K562 (cell line): ENCODE data around the gene PCDHGA5. TPM values are rescaled to one million over a fixed set of nuclear protein-coding genes. Genes with fewer than 3 reads are reported as not detected.
A peak's percentile ranks its signal among the peaks of the same experiment; 100 is the strongest.

Experiments used
- ATAC-seq: fragments of 200-7000 bp; cut with Tn5 transposase; 3 replicates; pipeline ENCODE4 v1.9.1; 2020; ENCODE audit warnings: moderate library complexity
- BruUV-seq: library from RNA; stranded (reverse); fragments of 400-500 nt; replicated peaks from 2 replicates; lab custom pipeline; 2021; lab: Mats Ljungman, UMichigan
- CTCF ChIA-PET: fragments of 300-600 bp; formaldehyde crosslinking; extraction: SDS; loops from one replicate; lab custom pipeline; 2021; ENCODE audit warnings: low intra/inter-chr PET ratio; lab: Yijun Ruan, JAX
- POLR2A ChIA-PET: fragments of 300-600, 350-650 bp; sonication (Branson Sonifier 250); formaldehyde crosslinking; extraction: SDS; loops from one replicate; lab custom pipeline; 2021; ENCODE audit warnings: antibody characterized with exemption, inconsistent platforms; lab: Yijun Ruan, JAX
- DNase-seq, 4 experiments: peaks; one replicate each; pipeline versions ENCODE4 v3.0.0 to v3.0.0-alpha.2; 2011 to 2018; ENCODE audit warnings: low spot score in 3 of 4, mixed read lengths in 3 of 4; ENCODE audit errors: extremely low read depth in 1 of 4
- FAIRE-seq: peaks from 2 replicates; lab custom pipeline; 2011; peaks lifted over from hg19 to GRCh38; lab: Jason Lieb, UNC
- H2AFZ ChIP-seq: 2 replicates; pipeline ENCODE4 v1.6.0; 2011; ENCODE audit warnings: low read depth, low read length, control low read depth, inconsistent platforms
- H3K27ac ChIP-seq: fragments of 200-600 bp; 3 replicates; pipeline ENCODE4 v1.8.0; 2011; ENCODE audit warnings: low read depth, mild to moderate bottlenecking, control low read depth, inconsistent platforms, low read length, moderate library complexity, mixed read lengths; ENCODE audit errors: extremely low read depth
- H3K27me3 ChIP-seq, 2 experiments: fragments of 300-600 bp in 1 of 2; 2 replicates in 1 of 2; 3 replicates in 1 of 2; pipeline versions ENCODE4 v1.6.0 to v1.8.0; 2011; ENCODE audit warnings: inconsistent platforms in 2 of 2, low read length in 2 of 2, mild to moderate bottlenecking in 1 of 2, mixed read lengths in 1 of 2, moderate library complexity in 1 of 2; ENCODE audit not compliant: control insufficient read depth in 2 of 2, insufficient read depth in 2 of 2
- H3K36me3 ChIP-seq: fragments of 300-600 bp; 3 replicates; pipeline ENCODE4 v1.8.0; 2011; ENCODE audit warnings: mild to moderate bottlenecking, low read length, inconsistent platforms; ENCODE audit not compliant: control insufficient read depth, insufficient read depth
- H3K4me1 ChIP-seq, 2 experiments: fragments of 200-600 bp in 1 of 2; replicated peaks in 1 of 2; 2 replicates in 1 of 2; 3 replicates in 1 of 2; pipeline versions ENCODE4 v1.5.1 to v1.8.0; 2011; ENCODE audit warnings: inconsistent platforms in 2 of 2, low read length in 2 of 2, mild to moderate bottlenecking in 1 of 2, mixed read lengths in 1 of 2, moderate library complexity in 1 of 2; ENCODE audit not compliant: control insufficient read depth in 2 of 2, insufficient read depth in 2 of 2
- H3K4me2 ChIP-seq: 2 replicates; pipeline ENCODE4 v1.6.1; 2011; ENCODE audit warnings: low read length, control low read depth, inconsistent platforms, mixed read lengths; ENCODE audit not compliant: insufficient read depth
- H3K4me3 ChIP-seq: fragments of 200-600 bp; sonication (generic), shearing (Covaris generic); 2 replicates; pipeline ENCODE4 v1.5.1; 2016; ENCODE audit warnings: control low read depth, inconsistent platforms
- H3K79me2 ChIP-seq: fragments of 200-600 bp; 3 replicates; pipeline ENCODE4 v1.8.0; 2011; ENCODE audit warnings: low read length, inconsistent platforms; ENCODE audit not compliant: control insufficient read depth, insufficient read depth
- H3K9ac ChIP-seq, 2 experiments: 2 replicates each; pipeline versions ENCODE4 v1.6.0 to v1.6.1; 2011; ENCODE audit warnings: low read depth in 2 of 2, low read length in 2 of 2, control low read depth in 1 of 2, inconsistent platforms in 1 of 2, mild to moderate bottlenecking in 1 of 2, mixed read lengths in 1 of 2; ENCODE audit not compliant: insufficient read depth in 1 of 2
- H3K9me1 ChIP-seq: one replicate; pipeline ENCODE4 v1.6.0; 2011; ENCODE audit warnings: inconsistent platforms, mild to moderate bottlenecking, low read length, moderate library complexity; ENCODE audit not compliant: control insufficient read depth, insufficient read depth
- H3K9me3 ChIP-seq: replicated peaks from 2 replicates; pipeline ENCODE4 v1.5.1; 2011; ENCODE audit warnings: low read depth, low read length, inconsistent platforms; ENCODE audit not compliant: control insufficient read depth, insufficient read depth
- H4K20me1 ChIP-seq: replicated peaks from 2 replicates; pipeline ENCODE4 v1.6.1; 2011; ENCODE audit warnings: low read length, inconsistent platforms, mixed read lengths; ENCODE audit not compliant: control insufficient read depth, insufficient read depth
- BRF1 ChIP-seq: IDR thresholded peaks from 3 replicates; pipeline ENCODE4 v1.6.1; 2011; ENCODE audit warnings: borderline replicate concordance, mild to moderate bottlenecking; ENCODE audit not compliant: insufficient read length; ENCODE audit errors: extremely low read depth
- CAMTA2 ChIP-seq: fragments of 250-450 bp; sonication (Bioruptor Pico); conservative IDR thresholded peaks from 2 replicates; pipeline ENCODE4 v1.5.1; 2022
- EP400 ChIP-seq: fragments of 450-650 bp; IDR thresholded peaks from 2 replicates; pipeline ENCODE4 v1.6.1; 2017; ENCODE audit warnings: antibody characterized with exemption, mild to moderate bottlenecking, moderate library complexity
- FIP1L1 ChIP-seq: fragments of 200-400 bp; formaldehyde crosslinking; IDR thresholded peaks from 2 replicates; pipeline ENCODE4 v1.6.1; 2018; ENCODE audit warnings: mild to moderate bottlenecking, low read depth, low read length; ENCODE audit not compliant: poor library complexity, severe bottlenecking
- KDM2B ChIP-seq: fragments of 250-450 bp; sonication (Bioruptor Pico); IDR thresholded peaks from 2 replicates; pipeline ENCODE4 v1.8.0; 2021; ENCODE audit warnings: mild to moderate bottlenecking, moderate library complexity
- MBD2 ChIP-seq: sonication (generic); IDR thresholded peaks from 2 replicates; pipeline ENCODE4 v1.6.1; 2016; ENCODE audit warnings: low read depth, borderline replicate concordance
- NFXL1 ChIP-seq: fragments of 450-650 bp; formaldehyde crosslinking; IDR thresholded peaks from 2 replicates; pipeline ENCODE4 v1.4.0; 2021; ENCODE audit warnings: mild to moderate bottlenecking
- PRMT5 ChIP-seq: sonication (generic); formaldehyde crosslinking; IDR thresholded peaks from 2 replicates; pipeline ENCODE4 v1.5.0; 2020; ENCODE audit warnings: missing genetic modification reagents
- RBM17 ChIP-seq: fragments of 200-400 bp; formaldehyde crosslinking; IDR thresholded peaks from 2 replicates; pipeline ENCODE4 v1.6.1; 2017; ENCODE audit warnings: low read depth, mild to moderate bottlenecking, low read length, borderline replicate concordance
- SETDB1 ChIP-seq: IDR thresholded peaks from one replicate; pipeline ENCODE4 v1.6.1; 2012; ENCODE audit warnings: low read length, control low read depth, inconsistent platforms
- SIX5 ChIP-seq, 2 experiments: IDR thresholded peaks; 2 replicates each; pipeline ENCODE4 v1.6.1; 2011; ENCODE audit warnings: low read length in 2 of 2, borderline replicate concordance in 1 of 2, low read depth in 1 of 2, mild to moderate bottlenecking in 1 of 2, moderate library complexity in 1 of 2; ENCODE audit not compliant: insufficient read depth in 1 of 2
- TRIM24 ChIP-seq, 2 experiments: fragments of 450-650 bp; IDR thresholded peaks; 2 replicates each; pipeline ENCODE4 v1.6.1; 2016
- ZNF124 ChIP-seq: sonication (generic); formaldehyde crosslinking; IDR thresholded peaks from 2 replicates; pipeline ENCODE4 v1.8.1; 2022; ENCODE audit warnings: missing genetic modification reagents
- ZNF239 ChIP-seq: fragments of 250-450 bp; sonication (Bioruptor Pico); IDR thresholded peaks from 2 replicates; pipeline ENCODE4 v1.4.0; 2020; ENCODE audit warnings: mild to moderate bottlenecking
- ZNF41 ChIP-seq: fragments of 250-450 bp; sonication (Bioruptor Pico); conservative IDR thresholded peaks from 2 replicates; pipeline ENCODE4 v1.4.0; 2020; ENCODE audit warnings: mild to moderate bottlenecking
- WGBS: fragments of 100-300 bp; shearing (Covaris generic); methylation state at CpG from one replicate; pipeline ENCODE4 v1.1.6; 2016; ENCODE audit warnings: low coverage, mixed read lengths; ENCODE audit not compliant: insufficient coverage; ENCODE audit errors: missing lambda C conversion rate; 5-methylcytosine and 5-hydroxymethylcytosine counted together
- in situ Hi-C: fragments of 300-500 bp; cut with MboI; formaldehyde crosslinking; loops from 4 replicates; pipeline ENCODE4 v1.15.0; 2018; ENCODE audit warnings: inconsistent platforms, mixed read lengths
- intact Hi-C: fragments of 100-400 bp; cut with micrococcal nuclease; formaldehyde crosslinking; loops from 2 replicates; pipeline ENCODE4 v1.14.2; 2022
- polyA plus RNA-seq, 8 experiments: library from polyadenylated mRNA; depleted of rRNA in 4 of 8; stranded (reverse) in 5 of 8; unstranded in 3 of 8; fragments of >200 nt; fragmentation: Nextera tagmentation in 2 of 8; fragmentation: Illumina TruSeq in 1 of 8; extraction: Ambion mirVana in 2 of 8; extraction: Trizol in 1 of 8; gene quantifications; 2 replicates each; pipeline versions ENCODE4 v1.2.1 to v1.2.3, GENCODE V29; 2011 to 2014; ENCODE audit warnings: inconsistent platforms in 1 of 8, missing spikeins in 1 of 8
- total RNA-seq, 7 experiments: library from RNA; depleted of rRNA in 6 of 7; stranded (reverse); fragments of >200 nt in 6 of 7; fragmentation: Illumina TruSeq in 2 of 7; extraction: Trizol in 2 of 7; gene quantifications; 2 replicates each; pipeline versions ENCODE4 v1.2.1 to v1.2.3, GENCODE V29; 2011 to 2021; ENCODE audit warnings: low replicate concordance in 1 of 7
- TF ChIP-seq, protein P1 (sequence below), 3 experiments: IDR thresholded peaks in 2 of 3; conservative IDR thresholded peaks in 1 of 3; 2 replicates each; pipeline ENCODE4 v1.5.1; 2011 to 2012; ENCODE audit warnings: low read length in 3 of 3, mild to moderate bottlenecking in 3 of 3, control low read depth in 2 of 3, improper control_type of control experiment in 1 of 3, inconsistent platforms in 1 of 3, low read depth in 1 of 3, mixed read lengths in 1 of 3, moderate library complexity in 1 of 3; ENCODE audit not compliant: insufficient read depth in 2 of 3
- TF ChIP-seq, protein P2 (sequence below): fragments of 450-650 bp; IDR thresholded peaks from 2 replicates; pipeline ENCODE4 v1.6.1; 2014; ENCODE audit warnings: low read depth, mild to moderate bottlenecking, moderate library complexity, borderline replicate concordance

The PCDHGA5 gene
- total and polyA plus RNA-seq, 9 of the 15 experiments (the other 6 are each of a cell fraction or from before 2014, with no cell fraction given) = 0.01 to 0.18 (median 0.12) TPM; not detected in 1

- H3K4me3 ChIP-seq = no peak overlapping the region
- in situ Hi-C loops = no loop called here
- no peaks in the 10 kb centered on the region; the same call in 1 of the 2 replicates for H3K9me3 ChIP-seq
- H4K20me1 ChIP-seq = no peaks in the 10 kb centered on the region
- peaks cover 2 to 12% of the 10 kb centered on the region in 2 experiments; a peak in 3 of 5 replicates for H3K4me1 ChIP-seq
- whole genome bisulfite sequencing = 2% methylated on average over 15 of the region's 15 CpGs
- BruUV-seq = no TSS peak
- CTCF ChIA-PET = interaction anchor here (0.7 to 2.3 kb wide), 3 partner anchors 197 to 254 kb away, joined by 3 to 12 read pairs (median 4); no protein-coding TSS in a partner anchor
- H3K9me1 ChIP-seq = no peaks in the 10 kb centered on the region
- FAIRE-seq (no peak), DNase-seq (no peak), ATAC-seq (no peak)
- no peaks in the 10 kb centered on the region for H3K79me2 ChIP-seq
- TF ChIP-seq, protein P1, sequence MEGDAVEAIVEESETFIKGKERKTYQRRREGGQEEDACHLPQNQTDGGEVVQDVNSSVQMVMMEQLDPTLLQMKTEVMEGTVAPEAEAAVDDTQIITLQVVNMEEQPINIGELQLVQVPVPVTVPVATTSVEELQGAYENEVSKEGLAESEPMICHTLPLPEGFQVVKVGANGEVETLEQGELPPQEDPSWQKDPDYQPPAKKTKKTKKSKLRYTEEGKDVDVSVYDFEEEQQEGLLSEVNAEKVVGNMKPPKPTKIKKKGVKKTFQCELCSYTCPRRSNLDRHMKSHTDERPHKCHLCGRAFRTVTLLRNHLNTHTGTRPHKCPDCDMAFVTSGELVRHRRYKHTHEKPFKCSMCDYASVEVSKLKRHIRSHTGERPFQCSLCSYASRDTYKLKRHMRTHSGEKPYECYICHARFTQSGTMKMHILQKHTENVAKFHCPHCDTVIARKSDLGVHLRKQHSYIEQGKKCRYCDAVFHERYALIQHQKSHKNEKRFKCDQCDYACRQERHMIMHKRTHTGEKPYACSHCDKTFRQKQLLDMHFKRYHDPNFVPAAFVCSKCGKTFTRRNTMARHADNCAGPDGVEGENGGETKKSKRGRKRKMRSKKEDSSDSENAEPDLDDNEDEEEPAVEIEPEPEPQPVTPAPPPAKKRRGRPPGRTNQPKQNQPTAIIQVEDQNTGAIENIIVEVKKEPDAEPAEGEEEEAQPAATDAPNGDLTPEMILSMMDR (IDR thresholded peaks at IDR 0.05 in 2 of 3, conservative IDR thresholded peaks at IDR 0.05 in 1 of 3; ENCODE audit: insufficient read depth in 2 of 3, low read depth in 1 of 3, low read length in 3 of 3) = no peak
- no peak for TF ChIP-seq ZNF41
- TF ChIP-seq TRIM24 (IDR thresholded peaks at IDR 0.05) = no peak
- no peak for TF ChIP-seq KDM2B (CRISPR knock-in tag)
- no peak for TF ChIP-seq ZNF239 (CRISPR knock-in tag)
- no peak for TF ChIP-seq SIX5 (IDR thresholded peaks at IDR 0.05; ENCODE audit: borderline replicate concordance in 1 of 2, insufficient read depth in 1 of 2, low read depth in 1 of 2, low read length in 2 of 2)
- no peak for TF ChIP-seq BRF1
- no peak for TF ChIP-seq EP400
- TF ChIP-seq, protein P2, sequence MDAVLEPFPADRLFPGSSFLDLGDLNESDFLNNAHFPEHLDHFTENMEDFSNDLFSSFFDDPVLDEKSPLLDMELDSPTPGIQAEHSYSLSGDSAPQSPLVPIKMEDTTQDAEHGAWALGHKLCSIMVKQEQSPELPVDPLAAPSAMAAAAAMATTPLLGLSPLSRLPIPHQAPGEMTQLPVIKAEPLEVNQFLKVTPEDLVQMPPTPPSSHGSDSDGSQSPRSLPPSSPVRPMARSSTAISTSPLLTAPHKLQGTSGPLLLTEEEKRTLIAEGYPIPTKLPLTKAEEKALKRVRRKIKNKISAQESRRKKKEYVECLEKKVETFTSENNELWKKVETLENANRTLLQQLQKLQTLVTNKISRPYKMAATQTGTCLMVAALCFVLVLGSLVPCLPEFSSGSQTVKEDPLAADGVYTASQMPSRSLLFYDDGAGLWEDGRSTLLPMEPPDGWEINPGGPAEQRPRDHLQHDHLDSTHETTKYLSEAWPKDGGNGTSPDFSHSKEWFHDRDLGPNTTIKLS = no peak
- no peak for TF ChIP-seq SETDB1
- TF ChIP-seq PRMT5 = no peak
- no peak for TF ChIP-seq FIP1L1
- TF ChIP-seq MBD2 = no peak
- no peak for TF ChIP-seq ZNF124 (CRISPR knock-in tag)
- no peak for TF ChIP-seq RBM17
- no peak for TF ChIP-seq CAMTA2 (CRISPR knock-in tag)
- no peak for TF ChIP-seq NFXL1 (CRISPR knock-in tag)
- no peak overlapping the region for H3K9ac ChIP-seq
- peaks cover 6 to 35% of the 10 kb centered on the region in 2 experiments; a peak in 4 of 5 replicates for H3K27me3 ChIP-seq
- POLR2A ChIA-PET = no interaction called here
- H3K4me2 ChIP-seq = no peak overlapping the region
- intact Hi-C loops = no loop called here
- H3K27ac ChIP-seq = no peak overlapping the region
- H2AFZ ChIP-seq = 0 out of 2 replicates have a peak overlapping the region, but pooled peaks have one; percentile 27
- no peaks in the 10 kb centered on the region for H3K36me3 ChIP-seq
Observed at GRCh38 chr5:141360685-141361084, 3.3 kb upstream of the PCDHGA5 start.
